GM12865 (cell line): ENCODE results near the gene POLR2H.

Experiments
- DNase-seq: peaks from one replicate; pipeline ENCODE4 v3.0.0; 2010; ENCODE audit warnings: low read depth
- H3K4me3 ChIP-seq: 2 replicates; pipeline ENCODE4 v1.5.1; 2011; ENCODE audit warnings: mild to moderate bottlenecking, low read depth, low read length, control low read depth
- TF ChIP-seq, protein P1 (sequence below): IDR thresholded peaks from 2 replicates; pipeline ENCODE4 v1.5.1; 2011; ENCODE audit warnings: low read length, control low read depth, low read depth, inconsistent platforms; ENCODE audit not compliant: insufficient read depth; ENCODE audit errors: missing control alignments

Gene POLR2H

DNA sequence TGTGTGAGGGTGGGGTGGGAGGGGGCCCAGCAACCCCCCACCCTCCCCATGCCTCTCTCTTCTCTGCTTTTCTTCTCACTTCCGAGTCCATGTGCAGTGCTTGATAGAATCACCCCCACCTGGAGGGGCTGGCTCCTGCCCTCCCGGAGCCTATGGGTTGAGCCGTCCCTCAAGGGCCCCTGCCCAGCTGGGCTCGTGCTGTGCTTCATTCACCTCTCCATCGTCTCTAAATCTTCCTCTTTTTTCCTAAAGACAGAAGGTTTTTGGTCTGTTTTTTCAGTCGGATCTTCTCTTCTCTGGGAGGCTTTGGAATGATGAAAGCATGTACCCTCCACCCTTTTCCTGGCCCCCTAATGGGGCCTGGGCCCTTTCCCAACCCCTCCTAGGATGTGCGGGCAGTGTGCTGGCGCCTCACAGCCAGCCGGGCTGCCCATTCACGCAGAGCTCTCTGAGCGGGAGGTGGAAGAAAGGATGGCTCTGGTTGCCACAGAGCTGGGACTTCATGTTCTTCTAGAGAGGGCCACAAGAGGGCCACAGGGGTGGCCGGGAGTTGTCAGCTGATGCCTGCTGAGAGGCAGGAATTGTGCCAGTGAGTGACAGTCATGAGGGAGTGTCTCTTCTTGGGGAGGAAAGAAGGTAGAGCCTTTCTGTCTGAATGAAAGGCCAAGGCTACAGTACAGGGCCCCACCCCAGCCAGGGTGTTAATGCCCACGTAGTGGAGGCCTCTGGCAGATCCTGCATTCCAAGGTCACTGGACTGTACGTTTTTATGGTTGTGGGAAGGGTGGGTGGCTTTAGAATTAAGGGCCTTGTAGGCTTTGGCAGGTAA, 16.0 kb upstream of the POLR2H start:
- DNase-seq: peak; percentile 55
- TF ChIP-seq, protein P1, sequence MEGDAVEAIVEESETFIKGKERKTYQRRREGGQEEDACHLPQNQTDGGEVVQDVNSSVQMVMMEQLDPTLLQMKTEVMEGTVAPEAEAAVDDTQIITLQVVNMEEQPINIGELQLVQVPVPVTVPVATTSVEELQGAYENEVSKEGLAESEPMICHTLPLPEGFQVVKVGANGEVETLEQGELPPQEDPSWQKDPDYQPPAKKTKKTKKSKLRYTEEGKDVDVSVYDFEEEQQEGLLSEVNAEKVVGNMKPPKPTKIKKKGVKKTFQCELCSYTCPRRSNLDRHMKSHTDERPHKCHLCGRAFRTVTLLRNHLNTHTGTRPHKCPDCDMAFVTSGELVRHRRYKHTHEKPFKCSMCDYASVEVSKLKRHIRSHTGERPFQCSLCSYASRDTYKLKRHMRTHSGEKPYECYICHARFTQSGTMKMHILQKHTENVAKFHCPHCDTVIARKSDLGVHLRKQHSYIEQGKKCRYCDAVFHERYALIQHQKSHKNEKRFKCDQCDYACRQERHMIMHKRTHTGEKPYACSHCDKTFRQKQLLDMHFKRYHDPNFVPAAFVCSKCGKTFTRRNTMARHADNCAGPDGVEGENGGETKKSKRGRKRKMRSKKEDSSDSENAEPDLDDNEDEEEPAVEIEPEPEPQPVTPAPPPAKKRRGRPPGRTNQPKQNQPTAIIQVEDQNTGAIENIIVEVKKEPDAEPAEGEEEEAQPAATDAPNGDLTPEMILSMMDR: peak; percentile 38
- no peak overlapping the region for H3K4me3 ChIP-seq

DNA sequence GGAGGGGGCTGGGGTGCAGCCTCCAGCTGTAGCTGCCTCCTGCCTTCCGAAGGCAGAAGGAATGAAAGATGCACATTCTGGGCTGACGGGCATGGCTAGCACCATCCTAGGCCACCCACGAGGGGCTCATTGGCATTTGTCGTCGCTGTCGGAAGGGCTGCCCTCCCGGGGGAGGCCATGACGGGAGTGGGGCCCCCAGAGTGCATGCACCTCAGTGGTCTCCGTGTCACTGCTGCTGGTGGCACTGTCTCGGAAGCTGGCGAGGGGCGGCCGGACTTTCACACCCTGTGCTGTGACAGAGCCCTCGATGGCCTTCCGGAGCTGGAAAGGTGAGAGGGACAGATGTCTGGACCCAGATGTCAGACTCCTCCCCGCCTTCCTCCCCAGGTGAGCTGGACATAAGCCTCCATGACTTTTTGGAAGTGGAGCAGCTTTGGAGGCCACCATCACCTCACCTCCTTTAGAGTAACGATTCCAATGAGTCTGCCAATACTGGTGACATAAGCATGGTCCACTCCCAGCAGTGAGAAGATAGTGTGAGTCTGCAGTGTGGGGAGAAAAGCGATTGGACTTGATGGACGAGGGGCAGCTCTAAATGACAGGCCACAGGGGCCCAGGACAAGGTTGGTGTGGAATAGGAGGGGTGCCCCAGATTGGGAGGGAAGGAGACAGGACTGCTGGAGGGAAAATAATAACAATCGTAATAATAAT, 14.9 kb upstream of the POLR2H start:
- H3K4me3 ChIP-seq: no peak overlapping the region
- no peak for DNase-seq

DNA sequence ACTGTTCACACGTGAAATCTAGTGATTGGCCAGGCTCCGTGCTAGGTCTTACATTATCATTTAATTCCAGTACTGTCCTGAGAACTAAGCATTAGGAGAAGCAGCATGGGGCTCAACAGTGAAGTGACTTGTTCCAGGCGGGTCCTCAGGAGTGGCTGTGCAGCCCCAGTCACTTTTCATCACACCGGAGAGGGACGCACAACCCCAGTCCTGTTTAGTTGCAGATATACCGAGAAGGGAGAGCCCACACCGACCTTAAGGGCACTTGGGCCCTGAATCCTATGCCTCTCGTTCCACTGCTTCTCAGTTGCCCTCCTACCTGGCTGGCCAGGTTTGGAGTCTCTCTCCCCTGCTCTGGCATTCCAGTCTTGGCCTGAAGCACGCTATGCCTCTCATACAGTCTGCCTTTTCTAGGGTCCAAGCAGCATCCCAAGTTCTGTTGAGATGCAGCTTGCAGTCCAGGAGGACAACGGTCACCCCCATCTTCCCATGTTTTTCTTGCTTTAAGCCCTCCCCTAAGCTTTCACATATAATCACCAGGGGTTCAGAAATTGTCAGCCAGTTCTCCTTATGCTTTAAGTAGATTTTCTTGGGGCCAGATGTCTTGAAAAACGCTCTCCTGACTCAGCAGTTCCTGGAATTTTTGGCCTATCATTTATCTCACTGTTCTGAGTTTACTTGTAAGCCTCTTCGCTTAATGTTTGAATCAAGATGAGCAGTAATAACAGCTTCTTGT, 14.0 kb upstream of the POLR2H start:
- TF ChIP-seq, protein P1: no peak
- H3K4me3 ChIP-seq: no peak overlapping the region
- DNase-seq: no peak

More for the DNA sequence above, 14.9 kb upstream of the POLR2H start:
- TF ChIP-seq, protein P1: no peak

DNA sequence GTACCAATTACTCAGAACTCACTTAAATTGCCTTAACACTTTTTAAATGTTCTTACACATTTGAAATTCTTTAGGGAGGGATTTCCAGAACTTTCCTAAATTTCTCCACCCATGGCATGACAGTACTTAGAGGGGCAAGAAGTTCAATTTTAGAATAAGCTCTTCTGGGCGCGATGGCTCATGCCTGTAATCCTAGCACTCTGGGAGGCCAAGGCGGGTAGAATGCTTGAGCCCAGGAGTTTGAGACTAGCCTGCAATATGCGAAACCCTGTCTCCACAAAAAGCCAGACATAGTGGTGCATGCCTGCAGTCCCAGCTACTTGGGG, 13.5 kb upstream of the POLR2H start:
- TF ChIP-seq, protein P1: no peak
- no peak for DNase-seq

DNA sequence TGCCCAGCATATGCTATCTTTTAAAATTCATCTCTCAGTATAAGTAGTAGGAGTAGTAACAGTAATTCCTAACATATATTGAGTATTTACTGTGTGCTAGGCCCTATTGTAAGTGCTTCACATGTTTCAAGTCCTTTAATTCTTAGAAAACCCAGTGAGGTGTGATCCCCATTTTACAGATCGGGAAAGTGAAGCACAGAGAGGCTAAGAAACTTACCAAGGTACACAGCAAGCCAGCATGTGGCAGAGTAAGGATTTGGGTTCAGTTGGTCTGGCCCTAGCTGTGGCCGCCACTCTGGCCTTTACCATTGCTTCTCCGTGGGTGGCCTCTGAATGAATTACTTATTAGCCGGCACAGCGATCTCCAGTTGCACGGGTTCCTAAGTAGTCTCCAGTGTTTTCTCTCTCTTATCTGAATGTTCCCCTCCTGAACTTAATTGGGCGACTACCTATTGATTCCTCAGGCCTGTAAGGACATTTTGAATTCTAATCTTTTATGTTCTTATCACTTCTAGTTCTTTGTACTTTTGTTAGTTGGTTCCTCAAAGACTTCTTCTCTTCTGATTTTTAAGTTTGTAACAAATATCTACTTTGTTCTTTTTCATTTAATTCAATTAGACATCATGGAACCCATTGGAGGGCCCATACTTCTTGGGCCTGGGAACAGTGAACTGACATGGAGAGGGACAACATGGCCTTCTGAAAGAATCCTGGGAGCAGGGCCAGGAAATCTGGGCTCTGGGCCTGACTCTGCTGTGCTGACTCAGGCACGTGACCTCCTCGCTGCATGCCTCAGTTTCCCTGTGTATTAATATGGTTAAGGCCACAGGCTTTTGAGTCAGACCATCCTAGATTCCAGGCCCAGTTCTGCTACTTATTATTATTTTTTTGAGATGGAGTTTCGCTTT, 11.7 kb upstream of the POLR2H start:
- no peak for DNase-seq
- H3K4me3 ChIP-seq: no peak overlapping the region
- TF ChIP-seq, protein P1: no peak

More for the DNA sequence above, 13.5 kb upstream of the POLR2H start:
- H3K4me3 ChIP-seq: no peak overlapping the region

GRCh38 chr3:184350618-184351017, 10.9 kb upstream of the POLR2H start:
- TF ChIP-seq, protein P1: no peak
- no peak for DNase-seq

More at GRCh38 chr3:184350618-184351017, 10.9 kb upstream of the POLR2H start:
- H3K4me3 ChIP-seq: no peak overlapping the region
